ENCODE results near the gene NFS1.

DNA sequence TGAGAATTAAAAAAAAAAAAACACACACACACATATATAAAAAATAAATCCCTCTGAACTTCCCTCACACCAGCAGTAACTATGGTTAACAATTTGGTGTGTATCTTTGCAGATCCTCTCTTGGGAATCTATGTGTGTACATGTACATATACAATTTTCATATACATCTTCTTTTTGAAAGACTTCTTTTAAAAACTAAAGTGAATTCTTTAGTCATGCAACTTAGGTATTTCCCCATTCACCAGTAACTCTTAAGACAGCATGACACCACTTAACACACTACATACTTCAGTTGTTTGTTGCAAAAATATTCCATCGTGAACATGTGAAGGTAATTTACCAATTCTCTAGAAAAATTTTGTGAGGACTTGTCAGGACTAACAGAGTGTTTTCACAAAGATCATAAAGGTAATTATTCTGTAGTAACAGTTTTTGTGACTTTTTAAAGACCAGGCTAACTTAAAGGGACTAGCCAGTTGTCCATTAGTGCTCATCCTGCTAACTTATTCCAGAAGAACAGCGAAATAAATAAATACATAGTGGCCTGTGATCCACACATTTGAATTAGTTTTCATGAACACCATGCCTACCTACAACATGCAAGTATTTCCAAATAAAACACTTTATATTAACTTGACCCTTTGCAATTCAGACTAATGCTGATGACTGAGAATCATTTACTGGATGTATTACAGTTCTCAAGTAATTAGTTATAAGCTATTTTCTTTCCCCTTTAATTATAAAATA, 30.9 kb upstream of the NFS1 start:
- TF ChIP-seq, protein P1, sequence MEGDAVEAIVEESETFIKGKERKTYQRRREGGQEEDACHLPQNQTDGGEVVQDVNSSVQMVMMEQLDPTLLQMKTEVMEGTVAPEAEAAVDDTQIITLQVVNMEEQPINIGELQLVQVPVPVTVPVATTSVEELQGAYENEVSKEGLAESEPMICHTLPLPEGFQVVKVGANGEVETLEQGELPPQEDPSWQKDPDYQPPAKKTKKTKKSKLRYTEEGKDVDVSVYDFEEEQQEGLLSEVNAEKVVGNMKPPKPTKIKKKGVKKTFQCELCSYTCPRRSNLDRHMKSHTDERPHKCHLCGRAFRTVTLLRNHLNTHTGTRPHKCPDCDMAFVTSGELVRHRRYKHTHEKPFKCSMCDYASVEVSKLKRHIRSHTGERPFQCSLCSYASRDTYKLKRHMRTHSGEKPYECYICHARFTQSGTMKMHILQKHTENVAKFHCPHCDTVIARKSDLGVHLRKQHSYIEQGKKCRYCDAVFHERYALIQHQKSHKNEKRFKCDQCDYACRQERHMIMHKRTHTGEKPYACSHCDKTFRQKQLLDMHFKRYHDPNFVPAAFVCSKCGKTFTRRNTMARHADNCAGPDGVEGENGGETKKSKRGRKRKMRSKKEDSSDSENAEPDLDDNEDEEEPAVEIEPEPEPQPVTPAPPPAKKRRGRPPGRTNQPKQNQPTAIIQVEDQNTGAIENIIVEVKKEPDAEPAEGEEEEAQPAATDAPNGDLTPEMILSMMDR (IDR thresholded peaks at IDR 0.05; ENCODE audit: low read depth, low read length, missing input control) = no peak
- TF ChIP-seq, protein P2, sequence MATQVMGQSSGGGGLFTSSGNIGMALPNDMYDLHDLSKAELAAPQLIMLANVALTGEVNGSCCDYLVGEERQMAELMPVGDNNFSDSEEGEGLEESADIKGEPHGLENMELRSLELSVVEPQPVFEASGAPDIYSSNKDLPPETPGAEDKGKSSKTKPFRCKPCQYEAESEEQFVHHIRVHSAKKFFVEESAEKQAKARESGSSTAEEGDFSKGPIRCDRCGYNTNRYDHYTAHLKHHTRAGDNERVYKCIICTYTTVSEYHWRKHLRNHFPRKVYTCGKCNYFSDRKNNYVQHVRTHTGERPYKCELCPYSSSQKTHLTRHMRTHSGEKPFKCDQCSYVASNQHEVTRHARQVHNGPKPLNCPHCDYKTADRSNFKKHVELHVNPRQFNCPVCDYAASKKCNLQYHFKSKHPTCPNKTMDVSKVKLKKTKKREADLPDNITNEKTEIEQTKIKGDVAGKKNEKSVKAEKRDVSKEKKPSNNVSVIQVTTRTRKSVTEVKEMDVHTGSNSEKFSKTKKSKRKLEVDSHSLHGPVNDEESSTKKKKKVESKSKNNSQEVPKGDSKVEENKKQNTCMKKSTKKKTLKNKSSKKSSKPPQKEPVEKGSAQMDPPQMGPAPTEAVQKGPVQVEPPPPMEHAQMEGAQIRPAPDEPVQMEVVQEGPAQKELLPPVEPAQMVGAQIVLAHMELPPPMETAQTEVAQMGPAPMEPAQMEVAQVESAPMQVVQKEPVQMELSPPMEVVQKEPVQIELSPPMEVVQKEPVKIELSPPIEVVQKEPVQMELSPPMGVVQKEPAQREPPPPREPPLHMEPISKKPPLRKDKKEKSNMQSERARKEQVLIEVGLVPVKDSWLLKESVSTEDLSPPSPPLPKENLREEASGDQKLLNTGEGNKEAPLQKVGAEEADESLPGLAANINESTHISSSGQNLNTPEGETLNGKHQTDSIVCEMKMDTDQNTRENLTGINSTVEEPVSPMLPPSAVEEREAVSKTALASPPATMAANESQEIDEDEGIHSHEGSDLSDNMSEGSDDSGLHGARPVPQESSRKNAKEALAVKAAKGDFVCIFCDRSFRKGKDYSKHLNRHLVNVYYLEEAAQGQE (IDR thresholded peaks at IDR 0.05) = no peak
- TF ChIP-seq HNF4G (IDR thresholded peaks at IDR 0.05) (no peak), TAF1 (conservative IDR thresholded peaks at IDR 0.05) (no peak), RAD21 (IDR thresholded peaks at IDR 0.05) (no peak), RXRA (IDR thresholded peaks at IDR 0.05) (no peak), EGR1 (IDR thresholded peaks at IDR 0.05; ENCODE audit: low read depth in 2 of 2) (no peak), JUND (IDR thresholded peaks at IDR 0.05) (no peak), FOXA1 (IDR thresholded peaks at IDR 0.05) (no peak), SP1 (IDR thresholded peaks at IDR 0.05) (no peak), NR2F2 (IDR thresholded peaks at IDR 0.05) (no peak)
- TF ChIP-seq, protein P3, sequence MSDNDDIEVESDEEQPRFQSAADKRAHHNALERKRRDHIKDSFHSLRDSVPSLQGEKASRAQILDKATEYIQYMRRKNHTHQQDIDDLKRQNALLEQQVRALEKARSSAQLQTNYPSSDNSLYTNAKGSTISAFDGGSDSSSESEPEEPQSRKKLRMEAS (IDR thresholded peaks at IDR 0.05) = no peak
- TF ChIP-seq, protein P4, sequence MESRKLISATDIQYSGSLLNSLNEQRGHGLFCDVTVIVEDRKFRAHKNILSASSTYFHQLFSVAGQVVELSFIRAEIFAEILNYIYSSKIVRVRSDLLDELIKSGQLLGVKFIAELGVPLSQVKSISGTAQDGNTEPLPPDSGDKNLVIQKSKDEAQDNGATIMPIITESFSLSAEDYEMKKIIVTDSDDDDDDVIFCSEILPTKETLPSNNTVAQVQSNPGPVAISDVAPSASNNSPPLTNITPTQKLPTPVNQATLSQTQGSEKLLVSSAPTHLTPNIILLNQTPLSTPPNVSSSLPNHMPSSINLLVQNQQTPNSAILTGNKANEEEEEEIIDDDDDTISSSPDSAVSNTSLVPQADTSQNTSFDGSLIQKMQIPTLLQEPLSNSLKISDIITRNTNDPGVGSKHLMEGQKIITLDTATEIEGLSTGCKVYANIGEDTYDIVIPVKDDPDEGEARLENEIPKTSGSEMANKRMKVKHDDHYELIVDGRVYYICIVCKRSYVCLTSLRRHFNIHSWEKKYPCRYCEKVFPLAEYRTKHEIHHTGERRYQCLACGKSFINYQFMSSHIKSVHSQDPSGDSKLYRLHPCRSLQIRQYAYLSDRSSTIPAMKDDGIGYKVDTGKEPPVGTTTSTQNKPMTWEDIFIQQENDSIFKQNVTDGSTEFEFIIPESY (IDR thresholded peaks at IDR 0.05) = no peak
- TF ChIP-seq, protein P5, sequence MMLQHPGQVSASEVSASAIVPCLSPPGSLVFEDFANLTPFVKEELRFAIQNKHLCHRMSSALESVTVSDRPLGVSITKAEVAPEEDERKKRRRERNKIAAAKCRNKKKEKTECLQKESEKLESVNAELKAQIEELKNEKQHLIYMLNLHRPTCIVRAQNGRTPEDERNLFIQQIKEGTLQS (IDR thresholded peaks at IDR 0.05) = no peak

Data from liver (tissue), 3 donors.